Stimulated activated CD8-positive, alpha-beta memory T cell treated with anti-CD3 and anti-CD28 coated beads, Interleukin-7, amount 100 ng/mL, for 1 hour (primary cell): ENCODE measurements around the gene NRTN.
"Not testable (repeated sequence)": the region's sequence is repeated elsewhere in the genome, so short reads cannot be mapped to it uniquely, and the experiment has no call there.

Experiments used
- DNase-seq, 2 donors: peaks; one replicate each; pipeline ENCODE4 v3.0.0-alpha.2; 2020; ENCODE audit warnings: low read depth in 2 of 2

NRTN gene

DNA sequence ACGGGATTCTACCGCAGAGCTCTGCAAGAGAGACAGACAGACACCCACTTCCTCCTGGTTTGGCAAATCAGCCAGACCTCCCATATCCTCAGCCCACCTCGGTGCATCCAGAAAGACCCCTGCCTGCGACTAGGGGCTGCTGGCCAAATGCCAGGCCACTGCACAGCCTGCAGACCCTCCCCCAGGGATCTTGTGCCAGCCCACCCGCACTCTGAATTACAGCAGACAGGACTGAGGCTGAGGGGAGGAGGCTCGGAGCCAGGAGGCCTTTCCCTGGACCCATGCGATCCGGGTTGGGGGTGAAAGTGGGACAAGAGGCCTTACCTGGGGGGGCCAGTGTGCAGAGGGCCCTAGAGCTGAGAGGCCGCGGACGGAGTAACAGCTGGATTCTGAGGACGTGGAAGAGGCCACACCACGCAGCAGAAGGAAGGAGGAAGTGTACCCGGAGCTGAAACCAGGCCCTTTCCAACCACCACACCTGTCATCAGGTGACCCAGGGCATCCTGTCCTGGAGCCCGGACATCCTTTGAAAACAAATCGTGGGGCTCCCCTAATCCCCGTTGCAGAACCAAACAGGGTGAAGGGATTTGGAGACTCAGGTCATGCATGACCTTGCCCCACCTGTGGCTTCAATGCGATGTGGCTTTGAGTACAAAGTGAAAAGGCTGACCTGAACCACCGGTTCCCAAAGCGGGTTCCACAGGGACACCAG is 33.6 kb downstream of the NRTN start:
- no peak for DNase-seq

DNA sequence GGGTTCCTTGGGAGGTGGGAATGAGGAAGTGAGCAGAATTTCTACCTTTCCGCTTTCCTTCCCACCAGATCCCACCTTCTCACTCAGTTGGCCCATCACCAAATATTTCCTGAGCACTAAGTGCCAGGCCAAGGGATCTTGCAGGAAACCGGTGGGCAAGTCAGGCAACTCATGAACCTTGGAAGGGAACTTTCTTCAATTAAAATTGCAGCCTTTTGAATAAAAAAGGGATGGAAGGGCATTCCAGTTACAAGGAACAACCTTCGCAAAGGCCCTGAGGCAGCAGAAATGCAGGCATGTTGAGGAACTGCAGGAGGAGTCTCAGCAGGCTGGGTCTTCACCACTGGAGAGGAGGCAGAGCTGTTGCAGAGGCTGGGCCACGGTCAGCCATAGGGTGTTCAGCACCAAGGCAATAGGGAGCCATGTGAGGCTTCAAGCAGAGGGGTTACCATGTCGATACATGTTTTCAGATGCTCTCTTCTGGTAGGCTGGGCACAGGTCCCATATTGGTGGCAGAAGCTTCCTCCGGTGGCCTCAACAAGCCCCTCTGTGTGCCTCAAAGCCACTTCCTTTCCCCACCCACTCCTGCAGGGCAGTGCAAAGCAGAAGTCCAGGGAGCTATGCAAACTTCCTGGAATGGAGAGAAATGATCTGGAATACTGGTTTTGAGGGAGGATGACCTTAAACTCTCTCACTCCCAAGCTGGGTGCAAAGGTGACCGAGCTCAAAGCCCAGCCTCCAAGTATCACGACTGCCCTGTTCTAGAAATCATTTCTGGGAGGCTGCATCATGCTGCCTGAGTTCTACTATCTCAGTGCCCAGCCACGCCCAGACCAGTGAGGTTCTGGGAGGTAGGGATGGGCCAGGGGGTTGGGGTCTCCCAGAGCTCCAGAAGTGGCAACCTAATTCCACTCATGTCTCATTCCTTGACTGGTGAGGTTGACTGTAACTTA is 34.5 kb downstream of the NRTN start, which contains the start of gene FUT6:
Gene FUT6 (minus strand): TSS at position 638 of the 953 bp plus-strand sequence. CDS start 7,135 bp downstream, outside the sequence.
- DNase-seq: no peak

DNA sequence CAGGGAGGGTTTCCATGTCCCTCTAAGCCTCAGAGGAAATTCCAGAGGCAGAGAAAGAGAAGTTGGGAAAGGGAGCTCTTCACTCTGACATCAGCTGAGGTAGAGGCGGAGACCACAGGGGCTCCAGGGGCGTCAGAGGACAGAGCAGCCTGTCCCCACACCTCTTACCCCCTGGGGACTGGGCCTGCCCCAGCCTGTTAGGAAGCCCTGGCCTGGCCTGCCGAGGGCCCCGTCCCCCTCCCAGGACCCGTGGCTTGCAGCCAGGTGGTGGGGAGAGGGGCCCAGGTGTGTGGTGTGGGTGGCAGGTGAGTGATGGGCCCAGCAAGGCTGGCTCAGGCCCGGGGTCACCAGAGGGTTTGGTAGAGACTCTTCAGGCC is 36.9 kb downstream of the NRTN start:
- not testable (repeated sequence) for DNase-seq

DNA sequence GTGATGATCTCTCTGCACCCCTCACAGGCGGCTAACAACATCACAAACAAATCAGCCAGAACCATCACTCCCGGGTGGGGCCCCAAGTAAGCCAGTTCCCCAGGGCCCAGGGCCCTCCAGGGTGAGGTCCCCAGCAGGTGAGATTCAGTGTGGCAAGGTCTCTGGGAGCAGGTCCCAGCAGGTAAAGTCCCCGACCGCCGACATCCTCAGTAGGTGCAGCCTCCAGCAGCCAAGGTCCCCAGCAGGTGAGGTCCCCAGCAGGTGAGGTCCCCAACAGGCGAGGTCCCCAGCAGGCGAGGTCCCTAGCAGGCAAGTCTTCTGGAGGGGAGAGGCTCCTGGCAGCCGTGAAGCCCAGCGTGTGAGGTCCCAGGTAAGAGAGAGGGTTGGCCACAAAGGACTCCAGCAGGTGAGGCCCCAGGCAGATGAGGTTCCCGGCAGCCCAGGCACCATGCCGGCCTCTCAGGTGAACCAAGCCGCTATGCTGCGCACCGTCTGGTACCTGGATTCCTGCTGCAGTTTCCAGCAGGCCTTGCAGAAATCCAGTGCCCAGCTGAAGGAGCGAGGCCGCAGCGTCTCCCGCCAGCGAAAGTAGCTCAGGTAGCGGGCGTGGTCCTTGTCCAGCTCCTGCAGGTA is 38.5 kb downstream of the NRTN start:
- no peak for DNase-seq

DNA sequence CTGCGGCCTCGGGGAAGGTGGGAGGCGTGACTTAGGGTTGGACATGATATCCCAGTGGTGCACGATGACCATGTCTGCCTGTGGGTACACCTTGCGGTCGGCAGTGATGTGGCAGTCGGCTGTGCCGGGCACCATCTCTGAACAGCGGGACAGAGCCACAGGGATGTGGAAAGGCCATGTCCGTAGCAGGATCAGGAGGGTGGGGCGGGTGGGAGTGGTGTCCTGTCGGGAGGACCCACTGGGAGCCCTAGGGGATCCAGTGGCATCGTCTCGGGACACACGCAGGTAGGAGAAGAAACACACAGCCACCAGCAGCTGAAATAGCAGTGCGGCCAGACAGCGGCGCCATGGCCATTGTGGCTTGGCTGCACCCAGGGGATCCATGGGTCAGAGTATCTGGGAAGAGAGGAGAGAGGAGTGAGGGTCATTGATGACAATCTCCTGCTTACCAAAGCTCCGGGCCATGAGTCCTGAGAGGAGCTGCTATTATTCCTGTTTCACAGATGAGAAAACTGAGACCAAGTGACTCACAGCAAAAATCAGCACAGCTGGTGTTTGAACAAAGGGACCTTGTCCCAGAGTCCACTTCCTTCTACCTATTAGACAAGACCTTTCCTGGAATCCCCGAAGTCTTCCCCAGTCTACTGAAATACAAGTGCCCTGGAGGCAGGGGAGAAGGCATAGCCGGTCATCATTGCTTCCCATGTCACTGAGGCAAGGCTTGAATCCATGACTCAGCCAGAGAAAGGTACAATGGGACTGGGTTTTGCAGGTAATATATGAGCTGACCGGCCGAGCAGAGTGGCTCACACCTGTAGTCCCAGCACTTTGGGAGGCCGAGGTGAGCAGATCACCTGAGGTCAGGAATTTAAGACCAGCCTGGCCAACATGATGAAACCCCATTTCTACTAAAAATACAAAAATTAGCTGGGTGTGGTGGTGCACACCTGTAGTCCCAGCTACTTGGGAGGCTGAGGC is 39.9 kb downstream of the NRTN start:
- DNase-seq: no peak

DNA sequence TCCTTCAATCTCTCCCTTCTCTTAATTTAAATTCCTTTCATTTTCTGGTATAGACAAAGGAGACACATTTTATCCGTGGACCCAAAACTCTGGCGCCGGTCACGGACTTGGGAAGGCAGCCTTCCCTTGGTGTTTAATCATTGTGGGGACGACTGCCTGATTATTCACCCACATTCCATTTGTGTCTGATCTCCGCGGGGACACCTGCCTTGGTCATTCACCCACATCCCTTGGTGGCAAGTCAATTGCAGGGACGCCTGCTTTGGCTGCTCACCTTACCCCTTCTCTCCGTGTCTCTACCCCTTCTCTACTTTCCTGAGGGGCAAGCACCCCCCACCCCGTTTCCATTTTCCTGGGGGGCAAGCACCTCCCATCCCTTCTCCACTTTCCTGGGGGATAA is 43.0 kb downstream of the NRTN start:
- DNase-seq: not testable (repeated sequence)

DNA sequence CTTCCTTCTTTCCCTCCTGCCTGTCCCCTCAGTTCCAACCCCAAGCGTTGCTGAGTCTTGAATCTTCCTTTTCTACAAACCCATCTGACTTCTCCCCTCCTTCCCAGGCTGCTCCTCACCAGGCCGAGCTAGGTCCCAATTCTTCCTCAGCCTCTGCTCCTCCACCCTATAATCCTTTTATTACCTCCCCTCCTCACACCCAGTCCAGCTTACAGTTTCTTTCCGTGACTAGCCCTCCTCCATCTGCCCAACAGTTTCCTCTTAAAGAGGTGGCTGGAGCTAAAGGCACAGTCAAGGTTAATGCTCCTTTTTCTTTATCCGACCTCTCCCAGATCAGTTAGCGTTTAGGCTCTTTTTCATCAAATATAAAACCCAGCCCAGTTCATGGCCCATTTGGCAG is 43.8 kb downstream of the NRTN start:
- DNase-seq: not testable (repeated sequence)

DNA sequence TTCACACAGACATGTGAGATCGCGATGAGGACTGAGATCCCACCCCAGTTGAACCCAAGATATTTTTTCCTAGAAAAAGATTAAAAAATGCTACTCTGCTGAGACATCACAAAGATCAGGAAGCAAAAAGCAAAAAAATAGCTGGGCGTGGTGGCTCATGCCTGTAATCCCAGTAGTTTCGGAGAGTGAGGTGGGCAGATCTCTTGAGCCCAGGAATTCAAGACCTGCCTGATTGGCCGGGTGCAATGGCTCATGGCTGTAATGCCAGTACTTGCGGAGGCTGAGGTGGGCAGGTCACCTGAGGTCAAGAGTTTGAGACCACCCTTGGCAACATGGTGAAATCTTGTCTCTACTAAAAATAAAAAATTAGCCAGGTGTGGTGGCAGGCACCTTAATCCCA is 45.3 kb downstream of the NRTN start:
- DNase-seq: no peak

DNA sequence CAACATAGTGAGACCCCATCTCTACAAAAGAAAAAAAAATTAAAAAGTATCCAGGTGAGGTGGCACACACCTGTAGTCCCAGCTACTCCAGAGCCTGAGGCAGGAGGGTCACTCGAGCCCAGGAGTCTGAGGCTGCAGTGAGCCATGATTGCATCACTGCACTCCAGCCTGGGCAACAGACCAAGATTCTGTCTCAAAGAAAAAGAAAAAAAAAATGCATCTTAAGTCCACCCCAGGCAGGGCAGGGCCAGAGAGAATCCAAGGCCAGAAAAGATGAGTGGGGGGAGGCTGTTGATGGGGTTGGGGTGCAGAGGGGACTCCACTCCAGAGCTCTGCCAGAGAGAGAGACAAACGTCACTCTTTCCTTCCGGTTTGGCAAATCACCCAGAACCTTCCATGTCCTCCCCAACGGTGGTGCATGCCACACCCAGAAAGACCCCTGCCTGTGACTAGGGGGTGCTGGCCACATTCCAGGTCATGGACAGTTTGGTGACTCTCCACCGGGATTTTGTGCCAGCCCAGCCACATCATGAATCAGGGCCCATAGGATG is 46.0 kb downstream of the NRTN start:
- no peak for DNase-seq

DNA sequence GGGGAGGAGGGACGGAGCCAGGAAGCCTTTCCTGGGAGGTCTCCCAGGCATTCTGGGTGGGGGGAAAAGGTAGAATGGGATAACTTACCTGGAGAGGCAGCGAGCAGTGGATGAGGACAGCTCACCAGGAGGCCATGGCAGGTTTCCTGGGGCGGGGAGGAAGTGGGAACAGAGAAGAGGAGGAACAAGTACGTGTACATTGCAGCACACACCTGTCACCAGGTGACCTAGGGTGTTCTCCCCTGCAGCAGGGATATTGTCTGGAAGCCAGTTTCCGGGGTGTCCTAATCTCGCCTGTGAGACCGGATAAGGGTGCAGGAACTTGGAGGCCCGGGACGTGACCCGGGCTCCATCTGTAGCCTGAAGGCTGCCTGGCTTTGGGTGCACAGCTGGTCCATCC is 46.4 kb downstream of the NRTN start, which contains the start of gene FUT3:
Gene FUT3 (minus strand): TSS at position 148 of the 400 bp plus-strand sequence.
- DNase-seq: no peak

DNA sequence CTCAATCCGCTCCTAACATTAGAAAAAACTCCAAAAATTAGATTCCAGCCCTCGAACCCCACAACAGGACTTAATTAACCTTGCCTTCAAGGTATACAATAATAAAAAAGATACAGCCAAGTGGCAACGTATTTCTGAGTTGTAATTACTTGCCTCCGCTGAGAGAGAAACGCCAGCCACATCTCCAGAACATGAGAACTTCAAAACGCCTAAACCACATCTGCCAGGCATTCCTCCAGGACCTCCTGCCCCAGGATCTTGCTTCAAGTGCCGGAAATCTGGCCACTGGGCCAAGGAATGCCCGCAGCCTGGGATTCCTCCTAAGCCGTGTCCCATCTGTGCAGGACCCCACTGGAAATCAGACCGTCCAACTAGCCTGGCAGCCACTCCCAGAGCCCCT is 49.3 kb downstream of the NRTN start:
- DNase-seq: not testable (repeated sequence)

DNA sequence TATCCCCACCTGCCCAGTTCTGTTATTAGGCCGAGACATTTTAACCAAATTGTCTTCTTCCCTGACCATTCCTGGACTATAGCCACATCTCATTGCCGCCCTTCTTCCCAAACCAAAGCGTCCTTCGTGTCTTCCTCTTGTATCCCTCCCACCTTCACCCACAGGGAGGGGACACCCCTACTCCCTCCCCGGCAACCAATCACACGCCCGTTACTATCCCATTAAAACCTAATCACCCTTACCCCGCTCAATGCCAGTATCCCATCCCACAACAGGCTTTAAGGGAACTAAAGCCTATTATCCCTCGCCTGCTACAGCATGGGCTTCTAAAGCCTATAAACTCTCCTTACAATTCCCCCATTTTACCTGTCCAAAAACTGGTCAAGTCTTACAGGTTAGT is 50.3 kb downstream of the NRTN start:
- not testable (repeated sequence) for DNase-seq

DNA sequence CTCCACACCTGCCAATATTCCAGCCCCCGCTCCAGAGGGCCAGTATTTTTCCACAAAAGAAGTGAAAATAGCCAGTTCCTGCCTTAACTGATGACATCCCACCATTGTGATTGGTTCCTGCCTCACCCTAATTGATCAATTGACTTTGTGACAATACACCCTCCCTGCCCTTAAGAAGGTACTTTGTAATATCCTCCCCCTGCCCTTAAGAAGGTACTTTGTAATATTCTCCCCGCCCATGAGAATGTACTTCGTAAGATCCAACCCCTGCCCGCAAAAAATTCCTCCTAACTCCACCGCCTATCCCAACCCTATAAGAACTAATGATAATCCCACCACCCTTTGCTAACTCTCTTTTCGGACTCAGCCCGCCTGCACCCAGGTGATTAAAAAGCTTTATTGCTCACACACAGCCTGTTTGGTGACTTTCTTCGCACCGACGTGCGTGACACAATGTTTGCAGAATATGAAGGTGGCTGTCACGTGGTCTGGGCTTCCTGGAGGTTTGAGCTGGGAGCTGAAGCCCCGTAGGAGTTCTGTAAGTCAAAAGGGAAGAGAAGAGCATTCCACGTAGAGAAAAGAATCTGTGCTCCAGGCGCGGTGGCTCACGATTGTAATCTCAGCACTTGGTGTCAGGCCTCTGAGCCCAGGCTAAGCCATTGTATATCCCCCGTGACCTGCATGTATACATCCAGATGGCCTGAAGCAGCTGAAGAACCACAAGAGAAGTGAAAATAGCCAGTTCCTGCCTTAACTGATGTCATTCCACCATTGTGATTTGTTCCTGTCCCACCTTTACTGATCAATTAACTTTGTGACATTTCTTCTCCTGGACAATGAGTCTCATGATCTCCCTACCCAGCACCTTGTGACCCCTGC is 52.6 kb downstream of the NRTN start:
- no peak for DNase-seq

DNA sequence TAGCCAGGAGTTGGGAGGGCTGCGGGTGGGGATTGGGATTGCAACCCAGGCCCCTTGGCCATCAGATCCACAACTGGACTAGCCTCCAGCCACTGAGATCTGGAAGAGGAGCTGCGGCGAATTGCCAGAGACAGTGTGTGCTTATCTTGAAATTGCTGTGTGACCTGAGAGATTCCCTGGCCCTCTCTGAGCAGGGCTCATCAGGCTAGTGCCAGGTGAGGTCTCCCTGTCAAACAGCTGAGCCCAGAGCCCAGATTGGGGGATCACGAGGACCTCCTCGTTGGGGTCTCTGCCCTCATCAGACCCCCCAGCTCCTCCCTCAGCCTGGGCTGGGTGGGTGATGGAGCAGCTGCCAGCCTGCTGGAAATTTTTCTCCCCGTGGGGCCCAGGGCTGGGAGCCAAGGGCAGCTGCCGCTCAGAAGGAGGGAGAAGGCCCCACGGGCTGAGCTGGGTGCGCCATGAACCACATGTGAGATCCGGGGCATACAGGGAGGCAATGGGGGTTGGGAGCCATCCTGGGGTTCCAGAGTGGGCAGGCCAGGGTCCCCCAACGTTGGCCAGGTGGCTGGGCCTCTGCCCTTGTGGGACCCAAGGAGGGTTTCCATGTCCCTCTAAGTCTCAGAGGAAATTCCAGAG is 58.3 kb downstream of the NRTN start:
- no peak for DNase-seq

DNA sequence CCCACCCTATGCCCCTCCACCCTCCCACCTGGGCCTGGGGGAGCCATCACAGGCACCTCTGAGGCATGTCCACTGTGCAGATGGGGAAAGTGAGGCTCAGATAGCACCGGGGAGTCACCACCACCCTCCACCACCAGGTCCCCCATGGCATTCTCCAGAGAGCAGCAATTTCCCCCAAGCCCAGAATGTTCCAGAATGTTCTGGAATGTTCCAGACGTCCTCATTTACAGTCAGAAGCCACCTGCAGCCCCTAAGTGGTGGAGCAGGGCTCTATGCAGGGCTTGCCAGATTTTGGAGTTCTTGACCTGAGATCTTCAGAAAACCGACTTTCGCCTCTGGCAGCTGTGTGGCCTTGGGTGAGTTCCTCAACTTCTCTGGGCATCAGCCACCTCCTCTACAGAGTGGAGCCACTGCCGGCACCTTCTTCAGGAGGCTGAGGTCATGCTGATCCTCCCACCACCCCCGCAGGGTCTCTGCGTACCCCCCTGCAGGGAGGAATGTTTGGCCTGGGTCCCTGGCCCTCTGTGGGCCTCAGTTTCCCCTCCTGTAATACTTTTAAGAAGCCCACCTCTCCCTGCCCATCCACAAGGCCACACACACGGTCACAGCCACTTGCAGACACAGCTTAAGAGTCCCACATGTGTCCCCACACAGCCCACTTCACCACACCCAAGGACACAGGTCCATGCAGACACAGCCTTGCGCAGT is 59.3 kb downstream of the NRTN start:
- DNase-seq: no peak

DNA sequence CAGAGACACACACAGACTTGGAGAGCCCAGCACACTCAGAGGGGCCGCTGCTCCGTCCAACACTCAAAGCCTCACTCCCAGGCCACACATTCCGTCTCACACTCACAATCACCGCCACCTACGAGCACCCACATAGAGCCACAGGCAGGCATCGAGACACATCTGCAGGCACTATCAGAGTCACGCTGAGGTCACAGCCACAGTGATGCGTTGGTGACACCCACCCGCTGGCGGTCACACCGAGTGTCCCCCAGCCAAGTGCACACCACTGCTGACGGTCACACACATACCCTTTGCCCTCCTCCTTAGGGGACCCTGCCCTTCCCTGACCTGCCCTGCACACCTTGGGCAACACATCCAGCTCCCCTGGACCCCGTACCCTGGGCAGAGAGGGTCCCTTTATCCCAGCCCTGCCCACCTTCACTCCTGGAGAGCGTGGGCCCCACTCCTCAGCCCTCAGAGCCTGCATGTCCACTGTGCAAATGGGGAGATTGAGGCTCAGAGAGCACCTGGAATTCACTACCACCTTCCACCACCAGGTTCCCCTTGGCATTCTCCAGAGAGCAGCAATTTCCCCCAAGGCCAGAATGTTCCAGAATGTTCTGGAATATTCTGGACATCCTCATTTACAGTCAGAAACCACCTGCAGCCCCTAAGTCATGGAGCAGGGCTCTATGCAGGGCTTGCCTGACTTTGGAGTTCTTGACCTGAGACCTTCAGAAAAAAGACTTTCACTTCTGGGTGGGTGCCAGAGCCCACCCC is 60.0 kb downstream of the NRTN start:
- DNase-seq: no peak

DNA sequence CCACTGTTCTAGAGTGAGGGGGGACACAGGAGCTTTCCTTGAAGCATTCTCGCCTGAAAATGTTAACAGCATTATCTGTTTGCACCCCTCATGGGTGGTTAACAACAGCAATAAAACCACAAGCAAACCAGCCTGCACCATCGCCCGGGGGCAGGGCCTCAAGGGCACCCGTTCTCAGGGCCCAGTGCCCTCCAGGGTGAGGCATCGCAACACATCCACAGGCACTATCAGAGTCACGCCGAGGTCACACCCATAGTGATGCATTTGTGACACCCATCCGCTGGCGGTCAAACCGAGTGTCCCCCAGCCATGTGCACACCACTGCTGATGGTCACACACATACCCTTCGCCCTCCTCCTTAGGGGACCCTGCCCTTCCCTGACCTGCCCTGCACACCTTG is 60.9 kb downstream of the NRTN start:
- no peak for DNase-seq
